Liver (tissue), 9 donors: ENCODE results near the gene NUBPL. TPM values are rescaled to one million over a fixed set of nuclear protein-coding genes. Genes with fewer than 3 reads are reported as not detected.
A peak's percentile ranks its signal among the peaks of the same experiment; 100 is the strongest.

Experiments
- DNase-seq: peaks from one replicate; pipeline ENCODE4 v3.0.0-alpha.2; 2017; ENCODE audit warnings: low spot score
- H3K27ac ChIP-seq, 2 donors: one replicate each; pipeline ENCODE4 v1.7.0; 2013; ENCODE audit warnings: inconsistent platforms in 2 of 2, low read length in 2 of 2, control low read depth in 1 of 2, low read depth in 1 of 2, mild to moderate bottlenecking in 1 of 2
- H3K27me3 ChIP-seq, 4 donors: one replicate each; pipeline versions ENCODE4 v1.6.1 to v1.7.0; 2013; ENCODE audit warnings: low read length in 3 of 4, inconsistent platforms in 1 of 4, mild to moderate bottlenecking in 1 of 4, moderate library complexity in 1 of 4; ENCODE audit not compliant: control insufficient read depth in 4 of 4, insufficient read depth in 4 of 4
- H3K36me3 ChIP-seq, 4 donors: one replicate each; pipeline versions ENCODE4 v1.6.1 to v1.7.0; 2013; ENCODE audit warnings: low read length in 3 of 4, mild to moderate bottlenecking in 3 of 4, low read depth in 1 of 4, moderate library complexity in 1 of 4; ENCODE audit not compliant: control insufficient read depth in 4 of 4, insufficient read depth in 3 of 4
- H3K4me1 ChIP-seq, 4 donors: one replicate each; pipeline versions ENCODE4 v1.6.1 to v1.7.0; 2013; ENCODE audit warnings: low read length in 3 of 4, mild to moderate bottlenecking in 3 of 4, moderate library complexity in 1 of 4; ENCODE audit not compliant: control insufficient read depth in 4 of 4, insufficient read depth in 4 of 4
- H3K4me3 ChIP-seq, 3 donors: one replicate each; pipeline versions ENCODE4 v1.6.1 to v1.7.0; 2013; ENCODE audit warnings: low read length in 3 of 3, control low read depth in 1 of 3, low read depth in 1 of 3, mild to moderate bottlenecking in 1 of 3
- H3K9ac ChIP-seq, 2 donors: one replicate each; pipeline ENCODE4 v1.7.0; 2013; ENCODE audit warnings: low read length in 2 of 2, mild to moderate bottlenecking in 2 of 2, moderate library complexity in 2 of 2, control low read depth in 1 of 2, low read depth in 1 of 2
- H3K9me3 ChIP-seq, 4 donors: one replicate each; pipeline versions ENCODE4 v1.6.1 to v1.7.0; 2013; ENCODE audit warnings: low read length in 3 of 4; ENCODE audit not compliant: control insufficient read depth in 4 of 4
- ATF3 ChIP-seq: IDR thresholded peaks from 2 replicates; pipeline ENCODE4 v1.6.1; 2016; ENCODE audit warnings: antibody characterized with exemption
- CTCF ChIP-seq: fragments of 150-350 bp; IDR thresholded peaks from 2 replicates; pipeline ENCODE4 v1.5.1; 2017; ENCODE audit warnings: improper control_type of control experiment, low read depth, low read length; ENCODE audit not compliant: missing input control
- EGR1 ChIP-seq, 2 donors: IDR thresholded peaks; 2 replicates each; pipeline ENCODE4 v1.6.1; 2016 to 2018; ENCODE audit warnings: antibody characterized with exemption in 2 of 2, low read depth in 2 of 2
- FOXA1 ChIP-seq: IDR thresholded peaks from 2 replicates; pipeline ENCODE4 v1.6.1; 2016; ENCODE audit warnings: antibody characterized with exemption
- FOXA2 ChIP-seq: IDR thresholded peaks from 2 replicates; pipeline ENCODE4 v1.6.1; 2016; ENCODE audit warnings: antibody characterized with exemption
- GABPA ChIP-seq, 2 donors: IDR thresholded peaks in 1 of 2; conservative IDR thresholded peaks in 1 of 2; 2 replicates each; pipeline ENCODE4 v1.6.1; 2016; ENCODE audit warnings: antibody characterized with exemption in 2 of 2, mild to moderate bottlenecking in 1 of 2, moderate library complexity in 1 of 2
- HNF4A ChIP-seq, 2 donors: conservative IDR thresholded peaks; 2 replicates each; pipeline ENCODE4 v1.6.1; 2016; ENCODE audit warnings: antibody characterized with exemption in 2 of 2, mild to moderate bottlenecking in 2 of 2
- HNF4G ChIP-seq: IDR thresholded peaks from 2 replicates; pipeline ENCODE4 v1.6.1; 2016; ENCODE audit warnings: antibody characterized with exemption
- JUND ChIP-seq, 2 donors: IDR thresholded peaks; 2 replicates each; pipeline ENCODE4 v1.6.1; 2016; ENCODE audit warnings: antibody characterized with exemption in 2 of 2
- MAX ChIP-seq: IDR thresholded peaks from 2 replicates; pipeline ENCODE4 v1.6.1; 2016; ENCODE audit warnings: antibody characterized with exemption
- NR2F2 ChIP-seq: IDR thresholded peaks from 2 replicates; pipeline ENCODE4 v1.6.1; 2016; ENCODE audit warnings: antibody characterized with exemption
- RAD21 ChIP-seq, 2 donors: IDR thresholded peaks; 2 replicates each; pipeline ENCODE4 v1.6.1; 2016; ENCODE audit warnings: antibody characterized with exemption in 2 of 2, mild to moderate bottlenecking in 2 of 2
- REST ChIP-seq: IDR thresholded peaks from 2 replicates; pipeline ENCODE4 v1.6.1; 2016; ENCODE audit warnings: antibody characterized with exemption, mild to moderate bottlenecking
- RXRA ChIP-seq, 2 donors: IDR thresholded peaks; 2 replicates each; pipeline ENCODE4 v1.6.1; 2017 to 2018; ENCODE audit warnings: antibody characterized with exemption in 2 of 2, mild to moderate bottlenecking in 1 of 2
- SP1 ChIP-seq: IDR thresholded peaks from 2 replicates; pipeline ENCODE4 v1.6.1; 2018; ENCODE audit warnings: antibody characterized with exemption, mild to moderate bottlenecking
- TAF1 ChIP-seq: conservative IDR thresholded peaks from 2 replicates; pipeline ENCODE4 v1.6.1; 2016; ENCODE audit warnings: antibody characterized with exemption, mild to moderate bottlenecking
- YY1 ChIP-seq: IDR thresholded peaks from 2 replicates; pipeline ENCODE4 v1.6.1; 2016; ENCODE audit warnings: antibody characterized with exemption, mild to moderate bottlenecking
- ZBTB33 ChIP-seq: IDR thresholded peaks from 2 replicates; pipeline ENCODE4 v1.6.1; 2016; ENCODE audit warnings: antibody characterized with exemption
- WGBS: extraction: QIAGEN DNeasy Blood & Tissue Kit; methylation state at CpG from one replicate; pipeline ENCODE4 v1.1.7; 2013; 5-methylcytosine and 5-hydroxymethylcytosine counted together
- polyA plus RNA-seq, 2 donors: library from polyadenylated mRNA; stranded (reverse) in 1 of 2; unstranded in 1 of 2; fragments of 200-250 nt in 1 of 2; fragments of >200 nt in 1 of 2; fragmentation: Nextera tagmentation in 1 of 2; extraction: Ambion mirVana in 1 of 2; gene quantifications; one replicate each; pipeline versions ENCODE4 v1.2.1 to v1.2.3, GENCODE V29; 2013 to 2015
- total RNA-seq, 2 donors: library from RNA; depleted of rRNA; stranded (reverse); fragments of >200 nt; gene quantifications; one replicate each; pipeline ENCODE4 v1.2.3, GENCODE V29; 2014
- donor health status: healthy.
- donor health status: healthy.
- donor health status: healthy.
- donor health status: healthy.
- donor health status: healthy.

The NUBPL gene
- total and polyA plus RNA-seq, 4 donors = 4.2 to 9.3 (median 6.7) TPM

GRCh38 chr14:31858868-31859267 lies 297.7 kb downstream of the NUBPL start:
- no peak for TF ChIP-seq YY1
- no peak for TF ChIP-seq REST
- TF ChIP-seq HNF4A (conservative IDR thresholded peaks at IDR 0.05) = no peak
- TF ChIP-seq FOXA1 = no peak
- H3K27ac ChIP-seq = no peak overlapping the region
- no peak overlapping the region for H3K9ac ChIP-seq
- WGBS = 95% methylated on average over 1 of the region's 1 CpG
- no peaks in the 10 kb centered on the region for H3K9me3 ChIP-seq
- no peaks in the 10 kb centered on the region for H3K27me3 ChIP-seq
- H3K4me3 ChIP-seq = no peak overlapping the region
- peaks cover 0 to 12% (median 2%) of the 10 kb centered on the region in 4 donors for H3K4me1 ChIP-seq
- DNase-seq = no peak
- no peaks in the 10 kb centered on the region for H3K36me3 ChIP-seq

- TF ChIP-seq RXRA (IDR thresholded peaks at IDR 0.05) = no peak
- TF ChIP-seq JUND (IDR thresholded peaks at IDR 0.05) = no peak
- no peak for TF ChIP-seq MAX
- TF ChIP-seq YY1 = no peak
- TF ChIP-seq CTCF = no peak
- TF ChIP-seq REST = no peak
- TF ChIP-seq EGR1 (IDR thresholded peaks at IDR 0.05; ENCODE audit: low read depth in 2 of 2) = no peak
- TF ChIP-seq HNF4A (conservative IDR thresholded peaks at IDR 0.05) = no peak
- TF ChIP-seq SP1 = no peak
- TF ChIP-seq NR2F2 = no peak
- no peak for TF ChIP-seq HNF4G
- no peak for TF ChIP-seq FOXA1
- TF ChIP-seq ZBTB33 = no peak
- TF ChIP-seq GABPA (IDR thresholded peaks at IDR 0.05 in 1 of 2, conservative IDR thresholded peaks at IDR 0.05 in 1 of 2) = no peak
- TF ChIP-seq FOXA2 = no peak
- TF ChIP-seq ATF3 = no peak
- no peak for TF ChIP-seq RAD21 (IDR thresholded peaks at IDR 0.05)
- no peak for TF ChIP-seq TAF1
- H3K27me3 ChIP-seq = no peaks in the 10 kb centered on the region
- H3K36me3 ChIP-seq = no peaks in the 10 kb centered on the region
- H3K4me3 ChIP-seq = peak overlapping the region in 1 of 3 donors; percentile 8
- peaks cover 0 to 3% (median 0%) of the 10 kb centered on the region in 4 donors for H3K9me3 ChIP-seq
- no peaks in the 10 kb centered on the region for H3K4me1 ChIP-seq
- H3K9ac ChIP-seq = no peak overlapping the region
- no peak overlapping the region for H3K27ac ChIP-seq
- 87% methylated on average over 13 of the region's 13 CpGs for WGBS
- DNase-seq = no peak
These were observed 304.0 kb downstream of the NUBPL start for GRCh38 chr14:31864937-31865855.
